ENCODE measurements around the gene ACP2.

The ACP2 gene

GRCh38 chr11:47278058-47278457 lies 29.4 kb upstream of the ACP2 start:
- Histone ChIP-seq H3K4me3 (ENCODE audit: low read depth, low read length) (no peak overlapping the region), H3K36me3 (peaks cover 23% of the 10 kb centered on the region)
- no peak for TF ChIP-seq CTCF (IDR thresholded peaks at IDR 0.05; ENCODE audit: low read depth, low read length)

DNA sequence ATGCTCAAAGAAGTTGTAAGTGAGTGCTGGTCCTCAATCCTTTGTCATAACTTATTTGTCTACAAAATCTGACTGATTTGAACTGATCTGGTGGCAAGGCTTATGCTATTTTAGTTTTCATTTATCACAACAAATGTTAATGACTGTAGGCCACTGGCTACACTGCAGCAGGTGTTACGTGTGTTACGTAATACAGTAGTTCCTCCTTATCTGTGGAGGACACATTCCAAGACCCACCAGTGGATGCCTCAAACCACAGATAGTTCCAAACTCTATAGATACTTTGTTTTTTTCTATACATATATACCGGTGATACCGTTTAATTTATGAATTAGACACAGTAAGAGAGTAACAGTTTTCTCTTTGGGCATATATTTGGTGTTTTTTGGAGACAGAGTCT lies 28.3 kb upstream of the ACP2 start:
- DNase-seq: no peak
- Histone ChIP-seq H3K9me3 (no peaks in the 10 kb centered on the region), H3K4me3 (ENCODE audit: low read depth, low read length) (no peak overlapping the region), H3K4me1 (peaks cover 14% of the 10 kb centered on the region), H3K27me3 (no peaks in the 10 kb centered on the region), H3K36me3 (peaks cover 23% of the 10 kb centered on the region)
- no peak for TF ChIP-seq CTCF (IDR thresholded peaks at IDR 0.05; ENCODE audit: low read depth, low read length)

More at GRCh38 chr11:47278058-47278457, 29.4 kb upstream of the ACP2 start:
- H3K4me1 ChIP-seq: peaks cover 3% of the 10 kb centered on the region; the same call in 1 of the 2 replicates
- H3K27me3 ChIP-seq: no peaks in the 10 kb centered on the region
- no peak for DNase-seq
- no peaks in the 10 kb centered on the region for H3K9me3 ChIP-seq

DNA sequence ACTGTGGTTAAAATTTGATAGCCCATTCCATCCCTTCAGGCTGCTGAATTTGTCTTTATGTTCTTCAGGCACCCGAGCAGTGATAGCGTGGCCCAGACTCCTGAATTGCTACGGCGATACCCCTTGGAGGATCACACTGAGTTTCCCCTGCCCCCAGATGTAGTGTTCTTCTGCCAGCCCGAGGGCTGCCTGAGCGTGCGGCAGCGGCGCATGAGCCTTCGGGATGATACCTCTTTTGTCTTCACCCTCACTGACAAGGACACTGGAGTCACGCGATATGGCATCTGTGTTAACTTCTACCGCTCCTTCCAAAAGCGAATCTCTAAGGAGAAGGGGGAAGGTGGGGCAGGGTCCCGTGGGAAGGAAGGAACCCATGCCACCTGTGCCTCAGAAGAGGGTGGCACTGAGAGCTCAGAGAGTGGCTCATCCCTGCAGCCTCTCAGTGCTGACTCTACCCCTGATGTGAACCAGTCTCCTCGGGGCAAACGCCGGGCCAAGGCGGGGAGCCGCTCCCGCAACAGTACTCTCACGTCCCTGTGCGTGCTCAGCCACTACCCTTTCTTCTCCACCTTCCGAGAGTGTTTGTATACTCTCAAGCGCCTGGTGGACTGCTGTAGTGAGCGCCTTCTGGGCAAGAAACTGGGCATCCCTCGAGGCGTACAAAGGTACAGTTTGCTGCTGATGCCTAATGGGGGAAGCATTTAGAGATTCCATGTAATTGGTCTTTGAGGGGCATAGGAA lies 26.1 kb upstream of the ACP2 start:
- no peak overlapping the region for H3K4me3 ChIP-seq (ENCODE audit: low read depth, low read length)
- DNase-seq: no peak
- TF ChIP-seq CTCF (IDR thresholded peaks at IDR 0.05; ENCODE audit: low read depth, low read length): no peak
- peaks cover 19% of the 10 kb centered on the region for H3K36me3 ChIP-seq
- H3K4me1 ChIP-seq: peaks cover 16% of the 10 kb centered on the region
- H3K27me3 ChIP-seq: no peaks in the 10 kb centered on the region
- no peaks in the 10 kb centered on the region for H3K9me3 ChIP-seq

DNA sequence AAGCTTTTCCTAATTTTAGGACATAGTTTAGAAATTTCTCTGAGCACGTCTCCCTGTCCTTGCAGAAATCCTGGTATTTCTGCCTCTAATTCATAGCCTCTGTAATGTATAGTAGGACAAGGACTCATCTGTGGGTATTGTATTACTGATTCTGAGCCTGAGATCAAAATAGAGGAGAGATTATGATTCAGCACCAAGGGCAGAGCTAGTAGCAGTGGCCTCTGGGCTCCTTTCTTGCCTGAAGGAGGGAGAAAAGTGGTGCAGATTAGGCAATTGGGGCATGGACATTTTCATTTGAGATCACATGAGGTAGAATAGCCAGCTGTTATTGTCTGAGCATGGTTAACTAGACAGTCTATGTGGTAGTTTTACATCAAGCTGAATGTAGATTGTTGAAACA lies 24.1 kb upstream of the ACP2 start:
- Histone ChIP-seq H3K4me3 (ENCODE audit: low read depth, low read length) (no peak overlapping the region), H3K36me3 (peaks cover 19% of the 10 kb centered on the region), H3K27me3 (no peaks in the 10 kb centered on the region), H3K9me3 (no peaks in the 10 kb centered on the region), H3K4me1 (peaks cover 16% of the 10 kb centered on the region)
- no peak for TF ChIP-seq CTCF (IDR thresholded peaks at IDR 0.05; ENCODE audit: low read depth, low read length)
- DNase-seq: no peak

GRCh38 chr11:47271961-47272661 lies 23.5 kb upstream of the ACP2 start:
- no peak for TF ChIP-seq CTCF (IDR thresholded peaks at IDR 0.05; ENCODE audit: low read depth, low read length)
- peak overlapping the region; percentile 32; the same call in 1 of the 2 replicates for H3K4me3 ChIP-seq (ENCODE audit: low read depth, low read length)

GRCh38 chr11:47271328-47271727 lies 22.7 kb upstream of the ACP2 start:
- H3K27me3 ChIP-seq: no peaks in the 10 kb centered on the region
- H3K4me1 ChIP-seq: peaks cover 16% of the 10 kb centered on the region
- no peaks in the 10 kb centered on the region for H3K9me3 ChIP-seq
- no peak for DNase-seq
- no peak for TF ChIP-seq CTCF (IDR thresholded peaks at IDR 0.05; ENCODE audit: low read depth, low read length)
- H3K36me3 ChIP-seq: peaks cover 11% of the 10 kb centered on the region
- H3K4me3 ChIP-seq (ENCODE audit: low read depth, low read length): peak overlapping the region; percentile 72

More at GRCh38 chr11:47271961-47272661, 23.5 kb upstream of the ACP2 start:
- H3K27me3 ChIP-seq: no peaks in the 10 kb centered on the region
- peak; percentile 44 for DNase-seq
- peaks cover 16% of the 10 kb centered on the region for H3K4me1 ChIP-seq
- peaks cover 19% of the 10 kb centered on the region for H3K36me3 ChIP-seq
- H3K9me3 ChIP-seq: no peaks in the 10 kb centered on the region
